IMR-90 (cell line): Measurements from ENCODE around the gene TPRKB. TPM values are rescaled to one million over a fixed set of nuclear protein-coding genes. Genes with fewer than 3 reads are reported as not detected.
"Not testable (repeated sequence)": the region's sequence is repeated elsewhere in the genome, so short reads cannot be mapped to it uniquely, and the experiment has no call there.

ENCODE experiments used
- ATAC-seq: fragments of 200-7000 bp; cut with Tn5 transposase; 2 replicates; pipeline ENCODE4 v1.9.1; 2020; ENCODE audit warnings: low read depth, mild to moderate bottlenecking, moderate library complexity
- BruUV-seq: library from RNA; stranded (reverse); fragments of 400-500 nt; replicated peaks from 2 replicates; lab custom pipeline; 2021; lab: Mats Ljungman, UMichigan
- CTCF ChIA-PET: fragments of 300-600 bp; formaldehyde crosslinking; extraction: SDS; loops from one replicate; lab custom pipeline; 2021; ENCODE audit warnings: antibody characterized with exemption; lab: Yijun Ruan, JAX
- POLR2A ChIA-PET: fragments of 300-600 bp; sonication (Branson Sonifier 250); formaldehyde crosslinking; loops from one replicate; lab custom pipeline; 2022; ENCODE audit warnings: antibody characterized with exemption; ENCODE audit not compliant: unreplicated experiment; lab: Charles Lee
- DNase-seq: peaks from one replicate; pipeline ENCODE4 v3.0.0; 2013
- H2AFZ ChIP-seq: replicated peaks from 2 replicates; pipeline ENCODE3; 2013; ENCODE audit warnings: low read length, mild to moderate bottlenecking; ENCODE audit not compliant: poor library complexity
- H2AK5ac ChIP-seq: 2 replicates; pipeline ENCODE4 v1.6.1; 2013; ENCODE audit warnings: low read depth, low read length, inconsistent platforms
- H2AK9ac ChIP-seq: replicated peaks from 2 replicates; pipeline ENCODE3; 2013; ENCODE audit warnings: mild to moderate bottlenecking, low read depth, low read length, moderate library complexity; ENCODE audit not compliant: poor library complexity
- H2BK120ac ChIP-seq: 2 replicates; pipeline ENCODE4 v1.6.1; 2013; ENCODE audit warnings: low read depth, low read length, inconsistent platforms
- H2BK15ac ChIP-seq: 3 replicates; pipeline ENCODE4 v1.6.1; 2013; ENCODE audit warnings: low read depth, low read length, inconsistent platforms
- H2BK20ac ChIP-seq: 2 replicates; pipeline ENCODE4 v1.6.1; 2013; ENCODE audit warnings: low read depth, mild to moderate bottlenecking, inconsistent platforms, low read length, moderate library complexity
- H2BK5ac ChIP-seq: 2 replicates; pipeline ENCODE4 v1.6.1; 2013; ENCODE audit warnings: mild to moderate bottlenecking, low read depth, low read length, inconsistent platforms; ENCODE audit not compliant: poor library complexity, severe bottlenecking
- H3K14ac ChIP-seq: replicated peaks from 2 replicates; pipeline ENCODE4 v1.6.1; 2013; ENCODE audit warnings: low read depth, low read length, inconsistent platforms
- H3K18ac ChIP-seq: 2 replicates; pipeline ENCODE4 v1.6.1; 2013; ENCODE audit warnings: low read depth, low read length, control low read depth
- H3K23ac ChIP-seq: 2 replicates; pipeline ENCODE4 v1.6.1; 2013; ENCODE audit warnings: low read depth, low read length, inconsistent platforms
- H3K27ac ChIP-seq: 2 replicates; pipeline ENCODE4 v1.5.1; 2013; ENCODE audit warnings: mild to moderate bottlenecking, control low read depth, low read length; ENCODE audit not compliant: insufficient read depth
- H3K27me3 ChIP-seq: 2 replicates; pipeline ENCODE4 v1.6.1; 2013; ENCODE audit warnings: low read length; ENCODE audit not compliant: control insufficient read depth, insufficient read depth
- H3K36me3 ChIP-seq: 2 replicates; pipeline ENCODE4 v1.6.1; 2013; ENCODE audit warnings: low read length, mixed read lengths; ENCODE audit not compliant: control insufficient read depth, insufficient read depth
- H3K4ac ChIP-seq: 2 replicates; pipeline ENCODE4 v1.6.1; 2013; ENCODE audit warnings: low read depth, low read length, inconsistent platforms
- H3K4me1 ChIP-seq: 2 replicates; pipeline ENCODE4 v1.6.1; 2013; ENCODE audit warnings: low read length, mixed read lengths; ENCODE audit not compliant: control insufficient read depth, insufficient read depth
- H3K4me2 ChIP-seq: 2 replicates; pipeline ENCODE4 v1.6.1; 2013; ENCODE audit warnings: low read depth, mild to moderate bottlenecking, control low read depth, low read length, moderate library complexity
- H3K4me3 ChIP-seq: 2 replicates; pipeline ENCODE4 v1.5.1; 2013; ENCODE audit warnings: low read depth, mild to moderate bottlenecking, control low read depth, low read length, moderate library complexity; ENCODE audit not compliant: insufficient read depth
- H3K56ac ChIP-seq: 2 replicates; pipeline ENCODE4 v1.6.1; 2013; ENCODE audit warnings: low read length, inconsistent platforms; ENCODE audit not compliant: insufficient read depth; ENCODE audit errors: extremely low read depth
- H3K79me1 ChIP-seq, 2 experiments: 2 replicates each; pipeline ENCODE4 v1.6.1; 2013; ENCODE audit warnings: low read length in 2 of 2, inconsistent platforms in 1 of 2, low read depth in 1 of 2
- H3K9ac ChIP-seq: 2 replicates; pipeline ENCODE4 v1.6.1; 2013; ENCODE audit warnings: low read depth, low read length, control low read depth
- H3K9me1 ChIP-seq: 2 replicates; pipeline ENCODE4 v1.6.1; 2013; ENCODE audit warnings: low read length, inconsistent platforms; ENCODE audit not compliant: insufficient read depth
- H3K9me3 ChIP-seq: 2 replicates; pipeline ENCODE4 v1.6.1; 2013; ENCODE audit warnings: low read length; ENCODE audit not compliant: control insufficient read depth, insufficient read depth
- H4K20me1 ChIP-seq: 2 replicates; pipeline ENCODE4 v1.6.1; 2013; ENCODE audit warnings: low read length, inconsistent platforms; ENCODE audit not compliant: insufficient read depth
- H4K5ac ChIP-seq: 2 replicates; pipeline ENCODE4 v1.6.1; 2013; ENCODE audit warnings: mild to moderate bottlenecking, low read depth, low read length, control low read depth
- H4K8ac ChIP-seq, 2 experiments: 2 replicates each; pipeline ENCODE4 v1.6.1; 2013; ENCODE audit warnings: low read depth in 2 of 2, low read length in 2 of 2, control low read depth in 1 of 2, inconsistent platforms in 1 of 2
- H4K91ac ChIP-seq: 2 replicates; pipeline ENCODE4 v1.6.1; 2013; ENCODE audit warnings: low read depth, low read length, inconsistent platforms; ENCODE audit not compliant: insufficient read depth
- WGBS, 2 experiments: methylation state at CpG; one replicate each; pipeline versions ENCODE4 v1.1.5 to v1.1.7; 2013; ENCODE audit warnings: missing lambda C conversion rate in 2 of 2; ENCODE audit not compliant: insufficient read length in 1 of 2; ENCODE audit errors: extremely low coverage in 2 of 2; 5-methylcytosine and 5-hydroxymethylcytosine counted together
- dilution Hi-C: fragments of 300-500 bp; cut with HindIII; formaldehyde crosslinking; loops from one replicate; pipeline ENCODE4 v1.14.3; 2018; ENCODE audit warnings: low sequenced_read_pairs; ENCODE audit not compliant: unreplicated experiment
- in situ Hi-C: fragments of 300-500 bp; cut with MboI; formaldehyde crosslinking; loops from 3 replicates; pipeline ENCODE4 v1.14.3; 2019; ENCODE audit warnings: low sequenced_read_pairs, inconsistent platforms, mixed read lengths
- intact Hi-C: fragments of 100-400 bp; cut with micrococcal nuclease; formaldehyde crosslinking; loops from 2 replicates; pipeline ENCODE4 v1.10.0; 2022
- polyA plus RNA-seq, 3 experiments: library from polyadenylated mRNA; depleted of rRNA; stranded (reverse); fragments of >200 nt; gene quantifications; 2 replicates each; pipeline ENCODE4 v1.2.3, GENCODE V29; 2012; ENCODE audit warnings: low replicate concordance in 1 of 3
- total RNA-seq: library from RNA; depleted of rRNA; stranded (reverse); fragments of >200 nt; gene quantifications from 2 replicates; pipeline ENCODE4 v1.2.3, GENCODE V29; 2012

TPRKB gene
- total and polyA plus RNA-seq, 2 of the 4 experiments (the other 2 are of a cell fraction), result 35.3 to 37.6 TPM

GRCh38 chr2:73754332-73754731, 17.2 kb upstream of the TPRKB start:
- H3K4me3 ChIP-seq, intact Hi-C loops, BruUV-seq, H3K79me1 ChIP-seq, H3K4me1 ChIP-seq, H4K8ac ChIP-seq, H3K9ac ChIP-seq, H3K9me3 ChIP-seq, H3K23ac ChIP-seq, ATAC-seq, H2AK9ac ChIP-seq, H4K91ac ChIP-seq, H3K14ac ChIP-seq, H3K18ac ChIP-seq, H4K20me1 ChIP-seq, H3K4ac ChIP-seq, DNase-seq, H2AK5ac ChIP-seq, H4K5ac ChIP-seq, H2AFZ ChIP-seq, H2BK15ac ChIP-seq, in situ Hi-C loops, H3K27me3 ChIP-seq, H3K4me2 ChIP-seq, H2BK120ac ChIP-seq, H2BK5ac ChIP-seq, H3K56ac ChIP-seq, H3K9me1 ChIP-seq, H2BK20ac ChIP-seq, dilution Hi-C loops, H3K27ac ChIP-seq, POLR2A ChIA-PET: not testable (repeated sequence)
- peaks cover 33% of the 10 kb centered on the region for H3K36me3 ChIP-seq
- CTCF ChIA-PET, result interaction anchor here (0.7 kb wide), 1 partner anchor 8 kb away, joined by 3 read pairs; no protein-coding TSS in a partner anchor
- 98% methylated on average over 6 of the region's 7 CpGs; no CpG with 5 or more reads in 1 of the 2 experiments for WGBS, 2 experiments
